VCaP (cell line): ENCODE results near the gene NTNG1.

Source experiments
- H3K27ac ChIP-seq: fragments of 450-650 bp; 2 replicates; pipeline ENCODE4 v1.5.1; 2017
- TF ChIP-seq, protein P1 (sequence below): fragments of 450-650 bp; conservative IDR thresholded peaks from 2 replicates; pipeline ENCODE4 v1.5.1; 2017; ENCODE audit warnings: mild to moderate bottlenecking, moderate library complexity

NTNG1 gene

GRCh38 chr1:107262467-107263286, 121.8 kb downstream of the NTNG1 start:
- TF ChIP-seq, protein P1, sequence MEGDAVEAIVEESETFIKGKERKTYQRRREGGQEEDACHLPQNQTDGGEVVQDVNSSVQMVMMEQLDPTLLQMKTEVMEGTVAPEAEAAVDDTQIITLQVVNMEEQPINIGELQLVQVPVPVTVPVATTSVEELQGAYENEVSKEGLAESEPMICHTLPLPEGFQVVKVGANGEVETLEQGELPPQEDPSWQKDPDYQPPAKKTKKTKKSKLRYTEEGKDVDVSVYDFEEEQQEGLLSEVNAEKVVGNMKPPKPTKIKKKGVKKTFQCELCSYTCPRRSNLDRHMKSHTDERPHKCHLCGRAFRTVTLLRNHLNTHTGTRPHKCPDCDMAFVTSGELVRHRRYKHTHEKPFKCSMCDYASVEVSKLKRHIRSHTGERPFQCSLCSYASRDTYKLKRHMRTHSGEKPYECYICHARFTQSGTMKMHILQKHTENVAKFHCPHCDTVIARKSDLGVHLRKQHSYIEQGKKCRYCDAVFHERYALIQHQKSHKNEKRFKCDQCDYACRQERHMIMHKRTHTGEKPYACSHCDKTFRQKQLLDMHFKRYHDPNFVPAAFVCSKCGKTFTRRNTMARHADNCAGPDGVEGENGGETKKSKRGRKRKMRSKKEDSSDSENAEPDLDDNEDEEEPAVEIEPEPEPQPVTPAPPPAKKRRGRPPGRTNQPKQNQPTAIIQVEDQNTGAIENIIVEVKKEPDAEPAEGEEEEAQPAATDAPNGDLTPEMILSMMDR: no peak
- no peak overlapping the region for H3K27ac ChIP-seq

DNA sequence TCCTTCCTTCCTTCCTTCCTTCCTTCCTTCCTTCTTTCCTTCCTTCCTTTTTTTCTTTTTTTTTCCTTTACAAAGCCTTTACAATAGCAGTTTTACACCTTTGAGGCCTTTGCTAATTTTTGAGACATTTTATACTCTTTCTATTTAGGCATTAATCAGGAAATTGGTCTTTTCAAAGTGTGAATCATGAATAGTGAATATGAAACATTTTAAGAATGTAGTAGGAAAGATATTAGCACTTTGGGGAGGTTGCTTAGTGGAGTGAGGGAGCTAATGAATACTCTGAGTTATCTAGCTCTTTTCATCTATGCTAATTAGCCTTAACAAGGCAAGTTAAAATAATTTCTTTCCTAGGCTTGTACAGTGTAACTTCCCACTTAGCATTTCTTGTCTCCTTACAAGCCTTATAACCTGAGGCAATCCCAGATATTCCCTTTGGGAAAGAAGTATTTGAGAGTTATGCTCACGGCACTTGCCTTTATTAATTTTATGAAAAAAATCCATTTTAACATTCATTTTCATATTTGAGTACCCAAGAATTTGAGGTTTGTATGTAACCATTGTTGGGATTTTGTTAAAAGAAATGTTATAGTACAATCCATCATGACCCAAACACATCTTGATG, 122.6 kb downstream of the NTNG1 start:
- TF ChIP-seq, protein P1: no peak
- H3K27ac ChIP-seq: no peak overlapping the region

DNA sequence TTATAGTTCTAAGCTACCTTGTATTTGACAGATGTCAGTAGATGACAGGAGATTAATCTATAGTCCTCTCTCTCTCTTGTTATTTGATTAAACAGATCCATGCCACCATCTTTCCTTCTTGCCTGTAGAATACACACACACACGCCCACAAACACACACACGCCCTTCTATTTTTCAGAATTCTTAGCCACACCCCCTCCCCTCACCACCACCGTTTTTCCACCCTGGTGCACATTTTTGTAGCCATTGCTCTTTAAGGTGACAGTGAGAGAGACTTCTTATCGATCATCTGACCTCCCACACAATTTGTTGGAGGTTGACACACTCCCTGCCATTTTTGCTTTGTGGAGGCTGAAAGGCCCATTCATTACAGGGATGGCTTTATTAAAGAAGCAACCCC, 123.2 kb downstream of the NTNG1 start:
- TF ChIP-seq, protein P1: no peak
- H3K27ac ChIP-seq: no peak overlapping the region

- TF ChIP-seq, protein P1: no peak
- H3K27ac ChIP-seq: no peak overlapping the region
Observed at GRCh38 chr1:107264561-107264960, 123.7 kb downstream of the NTNG1 start.

GRCh38 chr1:107267489-107267888, 126.7 kb downstream of the NTNG1 start:
- TF ChIP-seq, protein P1: no peak

GRCh38 chr1:107272321-107272720, 131.5 kb downstream of the NTNG1 start:
- TF ChIP-seq, protein P1: no peak
- H3K27ac ChIP-seq: no peak overlapping the region

More at GRCh38 chr1:107267489-107267888, 126.7 kb downstream of the NTNG1 start:
- no peak overlapping the region for H3K27ac ChIP-seq

- no peak overlapping the region for H3K27ac ChIP-seq
- TF ChIP-seq, protein P1: no peak
Observed at GRCh38 chr1:107273515-107273914, 132.7 kb downstream of the NTNG1 start.
